HG03558 (cell line): ENCODE data around the gene PRR35.

ENCODE experiments used
- ATAC-seq: cut with Tn5 transposase; IDR thresholded peaks from one replicate; pipeline ENCODE4 v1.9.1; 2021; ENCODE audit warnings: moderate number of reproducible peaks; ENCODE audit not compliant: unreplicated experiment; ENCODE audit errors: extremely low read depth

PRR35 gene

DNA sequence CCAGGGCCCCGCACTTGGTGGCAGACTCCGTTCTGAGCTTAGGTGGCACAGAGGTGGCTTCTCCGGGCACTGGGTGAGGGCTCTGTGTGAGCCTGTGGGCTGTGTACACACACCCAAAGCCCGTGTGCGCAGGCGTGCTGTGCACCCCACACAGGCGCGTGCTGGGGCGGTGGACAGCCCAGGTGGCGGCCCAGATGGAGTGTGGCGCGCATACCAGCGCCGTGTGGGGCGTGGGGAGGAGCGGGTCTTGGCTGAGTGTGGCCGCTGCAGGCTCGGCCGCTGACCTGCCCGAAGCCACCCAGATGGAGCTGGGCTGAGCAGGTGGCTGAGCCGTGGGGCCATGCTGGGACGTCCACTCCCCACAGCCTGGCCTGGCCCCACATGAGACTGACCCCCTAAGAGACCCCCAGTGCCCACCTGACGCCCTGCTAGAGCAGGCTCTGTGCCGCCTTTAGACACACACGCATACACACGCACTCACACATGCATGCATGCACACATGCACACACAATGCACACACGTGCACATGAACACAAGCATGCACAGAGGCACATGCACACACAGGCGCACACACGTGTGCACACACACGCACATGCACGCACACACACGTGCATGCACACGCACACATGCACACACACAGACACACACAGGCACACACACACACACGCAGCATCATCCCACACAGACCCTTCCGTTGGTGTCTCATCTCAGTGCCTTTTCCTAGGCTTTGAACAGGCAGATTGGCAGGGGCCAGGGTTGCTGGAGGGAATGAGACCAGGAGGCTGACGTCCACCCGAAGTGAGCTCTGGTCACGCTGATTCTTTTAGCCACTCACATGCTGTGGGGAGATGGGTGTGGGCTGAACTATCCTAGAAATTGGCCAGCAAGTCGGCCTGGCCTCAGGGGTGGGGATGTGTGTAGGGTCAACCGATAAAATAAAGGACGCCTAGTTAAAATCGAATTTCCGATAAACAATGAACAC, 2.1 kb downstream of the PRR35 start:
- ATAC-seq: no peak

DNA sequence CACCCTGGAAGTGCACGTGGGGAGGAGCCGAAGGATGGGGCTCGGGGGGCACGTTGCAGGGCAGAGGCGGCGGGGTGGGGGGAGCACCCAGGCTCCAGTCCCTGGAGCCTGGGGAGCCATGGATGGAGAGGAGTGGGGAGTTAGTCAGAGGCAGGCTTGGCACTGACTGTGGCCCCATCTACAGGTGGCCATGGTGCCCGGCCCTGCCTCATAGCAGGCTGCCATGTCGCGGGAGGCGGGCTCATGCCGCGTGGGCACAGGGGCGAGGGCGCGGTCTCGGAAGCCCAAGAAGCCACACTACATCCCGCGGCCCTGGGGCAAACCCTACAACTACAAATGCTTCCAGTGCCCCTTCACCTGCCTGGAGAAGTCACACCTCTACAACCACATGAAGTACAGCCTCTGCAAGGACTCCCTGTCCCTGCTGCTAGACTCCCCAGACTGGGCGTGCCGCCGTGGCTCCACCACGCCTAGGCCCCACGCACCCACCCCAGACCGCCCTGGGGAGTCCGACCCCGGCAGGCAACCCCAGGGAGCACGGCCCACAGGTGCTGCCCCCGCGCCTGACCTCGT, 3.0 kb downstream of the PRR35 start:
- no peak for ATAC-seq

DNA sequence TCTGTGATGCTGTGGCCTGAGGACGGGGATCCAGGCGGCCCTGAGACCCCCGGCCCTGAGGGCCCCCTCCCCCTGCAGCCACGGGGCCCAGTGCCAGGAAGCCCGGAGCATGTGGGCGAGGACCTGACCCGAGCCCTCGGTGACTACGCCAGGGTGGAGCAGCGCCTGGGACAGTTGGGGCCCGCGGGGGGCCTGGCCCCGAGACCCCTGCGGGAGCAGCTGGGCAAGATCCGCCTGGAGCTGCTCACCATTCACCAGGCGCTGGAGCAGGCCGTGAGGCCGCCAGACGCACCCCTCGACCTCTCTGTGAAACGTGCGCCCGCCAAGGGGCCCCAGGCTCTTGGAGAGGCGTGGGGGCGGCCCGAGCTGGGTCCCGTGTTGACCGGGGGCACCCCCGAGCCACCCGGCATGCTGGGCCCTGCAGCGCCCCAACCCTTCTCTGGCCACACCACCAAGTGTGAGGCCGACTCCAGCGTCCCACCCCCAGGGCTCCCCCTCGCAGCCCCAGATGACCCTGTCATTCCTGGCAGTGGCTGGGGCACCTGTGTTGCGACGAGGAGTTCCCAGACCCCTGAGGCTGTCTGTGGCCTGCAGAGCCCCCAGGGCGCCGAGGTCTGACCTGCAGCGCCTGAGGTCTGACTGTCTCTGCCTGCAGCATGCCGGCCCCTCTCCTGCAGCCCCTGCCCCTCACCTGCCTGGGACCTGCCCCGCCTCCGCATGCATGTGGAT, 4.7 kb downstream of the PRR35 start:
- ATAC-seq: no peak

DNA sequence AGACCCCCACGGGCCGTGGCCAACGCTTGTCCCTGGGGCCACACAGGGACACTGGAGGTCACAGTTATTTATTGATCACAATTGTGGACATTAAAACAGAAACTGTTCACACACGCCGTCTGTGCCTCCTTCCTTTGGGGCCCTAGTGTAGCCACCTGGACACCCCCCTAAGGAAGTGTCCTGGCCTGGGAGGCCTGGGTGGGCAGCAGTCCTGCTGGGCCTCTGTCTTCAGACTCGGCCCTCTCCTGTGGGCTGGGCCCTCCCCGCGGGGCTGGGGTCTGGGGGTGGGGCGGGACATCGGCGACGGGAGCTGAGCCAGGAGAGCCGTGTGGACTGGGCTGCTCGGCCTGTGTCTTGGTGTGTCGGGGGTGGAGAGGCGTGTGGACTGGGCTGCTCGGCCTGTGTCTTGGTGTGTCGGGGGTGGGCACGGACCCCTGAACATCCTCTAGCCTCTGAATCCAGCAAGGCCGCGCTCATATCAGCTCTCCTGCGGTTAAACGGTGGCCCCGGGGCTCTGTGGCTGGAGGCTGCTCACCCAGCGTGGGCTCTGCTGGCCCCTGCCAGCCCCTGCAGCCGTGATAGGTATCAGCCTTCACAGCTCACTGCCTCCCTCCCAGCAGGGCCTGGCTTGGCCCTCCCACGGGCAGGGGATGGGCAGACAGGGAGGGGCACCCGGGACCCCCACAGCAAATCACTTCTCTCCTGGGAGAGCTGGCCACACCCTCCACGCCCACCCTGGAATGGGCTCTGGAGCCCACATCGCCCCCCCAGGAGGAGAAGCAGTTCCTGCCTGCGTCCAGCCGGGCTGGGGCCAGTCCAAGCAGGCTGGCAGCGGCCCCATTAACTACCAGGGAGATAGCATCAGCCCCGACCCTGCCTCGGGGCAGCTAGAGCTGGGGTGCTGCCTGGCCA, 5.5 kb downstream of the PRR35 start:
- ATAC-seq: no peak

DNA sequence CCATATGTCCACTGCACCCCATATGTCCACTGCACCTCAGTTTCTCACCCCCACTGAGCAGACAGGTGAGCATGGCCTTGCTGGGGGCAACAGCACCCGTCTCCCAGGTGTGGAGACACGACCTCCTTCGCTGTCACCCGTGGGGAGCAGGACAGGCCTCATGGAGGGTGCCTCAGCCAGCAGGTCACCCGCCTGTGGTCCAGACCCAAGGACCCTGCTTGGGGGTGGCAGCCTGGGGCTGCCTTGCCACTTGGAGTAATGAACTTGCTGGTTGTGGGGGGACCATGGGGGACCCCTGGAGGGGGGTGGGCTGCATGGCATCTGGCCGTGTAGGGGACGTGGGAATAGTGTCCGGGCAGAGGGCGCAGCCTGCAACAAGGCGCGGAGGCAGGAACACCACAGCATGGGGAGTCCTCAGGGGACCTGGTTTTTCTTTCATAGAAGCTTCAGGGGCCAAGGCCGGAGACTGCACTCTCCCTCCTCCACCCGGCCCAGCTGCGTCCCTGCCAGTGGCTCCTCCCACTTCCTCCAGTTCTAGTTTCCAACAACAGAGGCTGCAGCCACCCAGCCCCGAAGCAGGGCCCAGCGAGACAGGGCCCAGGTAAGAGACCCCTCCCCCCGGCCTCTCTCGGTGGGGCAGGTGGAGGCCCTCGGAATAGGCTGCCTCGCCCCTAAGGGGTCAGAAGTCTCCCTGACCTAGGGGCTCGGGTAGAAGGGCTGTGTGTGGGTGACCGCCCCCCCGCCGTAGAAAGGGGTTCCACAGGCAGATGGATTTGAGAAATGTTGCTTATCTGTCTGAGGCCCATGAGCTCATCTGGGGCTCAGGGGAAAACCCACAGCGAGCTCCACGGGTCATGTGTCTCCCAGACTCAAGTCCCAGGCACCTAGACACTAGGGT, 6.5 kb downstream of the PRR35 start, which contains the start of gene NHLRC4:
Gene NHLRC4 (plus strand): TSS at position 531 of the 898 bp plus-strand sequence. CDS start 1,043 bp downstream, outside the sequence.
- ATAC-seq: no peak

DNA sequence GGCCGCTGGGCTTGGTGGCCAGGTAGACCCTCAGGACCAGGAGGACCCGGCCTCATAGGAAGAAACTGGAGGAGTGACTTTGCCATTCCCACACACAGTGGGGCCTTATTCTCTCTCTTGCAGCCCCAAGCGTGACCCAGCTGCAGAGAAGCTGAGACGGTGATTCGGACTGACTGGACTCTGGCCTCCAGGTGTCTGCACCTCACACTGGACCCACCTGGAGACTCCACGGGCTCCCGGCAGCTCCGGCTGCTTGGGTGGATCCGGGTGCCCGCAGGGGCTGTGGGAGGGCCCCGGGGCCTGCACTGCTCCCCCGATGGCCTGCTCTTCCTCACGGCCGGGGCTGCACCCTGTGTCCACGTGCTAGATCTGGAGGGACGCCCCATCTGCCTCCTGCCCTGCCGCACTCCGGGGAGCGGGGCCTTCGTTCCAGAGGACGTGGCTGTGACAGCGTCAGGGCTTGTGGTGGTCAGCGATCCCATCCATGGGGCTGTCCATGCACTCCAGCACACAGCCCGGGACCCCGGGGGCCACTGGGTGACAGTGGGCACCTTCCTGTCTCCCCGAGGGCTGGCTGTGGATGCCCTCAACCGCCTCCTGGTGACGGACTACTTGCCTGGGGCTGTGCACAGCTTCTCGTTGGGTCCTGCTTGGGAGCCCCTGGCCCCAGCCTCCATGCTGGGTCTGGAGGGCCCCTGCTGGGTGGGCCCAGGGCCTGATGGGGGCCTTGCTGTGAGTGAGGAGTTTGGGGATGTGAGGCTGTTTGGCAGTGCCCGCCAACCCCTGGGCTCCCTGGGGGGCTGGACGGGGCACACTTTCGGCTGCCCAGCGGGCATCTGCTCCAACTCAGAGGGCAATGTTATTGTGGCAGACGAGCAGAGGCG, 7.4 kb downstream of the PRR35 start:
- ATAC-seq: no peak

DNA sequence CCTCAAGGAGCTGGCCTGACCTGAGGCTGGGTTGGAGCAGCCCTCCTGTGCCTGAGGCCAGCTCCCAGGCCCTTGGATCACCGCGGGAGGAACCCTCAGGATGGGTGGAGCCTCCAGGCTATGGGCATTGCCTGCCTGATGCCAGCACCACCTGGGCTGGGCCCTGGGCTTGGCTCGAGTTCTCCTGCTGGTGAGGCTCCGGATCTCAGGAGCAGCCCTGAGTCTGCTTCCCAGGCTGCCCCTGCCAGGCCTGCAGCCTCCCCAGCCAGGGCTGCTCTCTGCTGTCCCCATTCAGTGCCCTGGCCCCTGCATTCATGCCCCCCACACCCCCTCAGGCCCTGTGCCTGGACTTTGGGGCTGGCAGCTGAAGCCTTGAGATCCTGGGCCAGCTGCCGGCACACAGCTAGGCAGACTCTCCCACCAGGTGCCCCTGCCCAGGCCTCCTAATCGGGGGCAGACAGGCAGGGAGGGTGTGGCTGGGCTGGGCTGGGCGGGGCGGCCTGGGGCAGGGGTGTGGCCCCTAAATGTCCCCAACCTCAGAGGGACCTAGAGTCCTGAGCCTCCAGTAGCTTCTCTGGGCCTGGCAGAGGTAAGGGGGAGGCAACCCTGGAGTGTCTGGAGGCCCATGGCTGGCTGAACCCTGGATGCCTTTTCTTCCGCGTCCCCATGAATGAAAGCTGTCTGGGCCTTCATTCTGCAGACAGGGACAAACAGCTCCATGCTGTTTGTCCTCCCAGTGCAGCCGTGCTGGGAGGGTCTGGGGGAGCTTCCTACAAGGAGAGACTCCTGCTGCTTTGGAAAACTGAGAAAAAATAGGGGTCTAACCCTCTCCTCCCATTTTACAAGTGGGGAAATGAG, 8.4 kb downstream of the PRR35 start:
- ATAC-seq: no peak

DNA sequence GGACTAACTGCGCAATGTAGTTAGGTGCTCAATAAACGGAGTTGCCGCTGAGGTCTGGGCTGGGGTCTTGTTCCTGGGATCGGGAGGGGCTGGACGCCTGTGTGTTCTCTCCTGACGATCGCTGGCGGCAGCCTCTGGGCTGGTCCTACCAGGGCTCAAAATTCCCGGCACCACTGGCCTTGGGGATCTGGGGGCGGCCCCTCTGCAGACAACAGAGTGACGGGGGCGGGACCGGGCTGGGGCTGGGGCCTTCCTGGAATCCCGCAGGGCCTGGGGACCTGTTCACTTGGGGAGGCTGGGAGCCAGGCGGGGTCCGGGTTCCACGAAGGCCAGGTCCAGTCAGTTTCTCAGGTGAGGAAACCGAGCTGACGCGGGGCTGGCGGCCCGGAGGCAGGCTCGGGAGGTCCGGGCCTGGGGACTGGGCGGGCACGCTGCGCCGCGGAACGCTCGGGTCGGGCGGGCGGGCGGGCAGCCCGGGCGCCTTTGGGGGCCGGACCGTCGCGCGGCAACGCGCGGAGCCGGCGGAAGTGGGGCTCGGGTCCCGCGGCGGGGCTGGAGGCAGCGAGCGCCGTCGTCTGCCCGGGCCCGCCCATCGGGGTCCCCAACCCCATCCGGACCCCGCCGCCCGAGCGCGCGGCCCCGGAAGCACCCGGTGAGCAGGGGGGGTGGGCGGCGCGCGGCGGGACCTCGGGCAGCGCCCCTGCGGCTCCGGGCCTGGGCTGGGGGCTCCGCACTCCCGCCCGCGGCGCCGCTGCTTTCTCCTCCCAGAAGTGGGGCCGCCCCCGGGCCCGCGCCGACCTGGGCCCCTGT, 9.5 kb downstream of the PRR35 start, which contains the start of gene PIGQ:
Gene PIGQ (plus strand): TSS at position 524 of the 810 bp plus-strand sequence. CDS start 4,107 bp downstream, outside the sequence.
- no peak for ATAC-seq

DNA sequence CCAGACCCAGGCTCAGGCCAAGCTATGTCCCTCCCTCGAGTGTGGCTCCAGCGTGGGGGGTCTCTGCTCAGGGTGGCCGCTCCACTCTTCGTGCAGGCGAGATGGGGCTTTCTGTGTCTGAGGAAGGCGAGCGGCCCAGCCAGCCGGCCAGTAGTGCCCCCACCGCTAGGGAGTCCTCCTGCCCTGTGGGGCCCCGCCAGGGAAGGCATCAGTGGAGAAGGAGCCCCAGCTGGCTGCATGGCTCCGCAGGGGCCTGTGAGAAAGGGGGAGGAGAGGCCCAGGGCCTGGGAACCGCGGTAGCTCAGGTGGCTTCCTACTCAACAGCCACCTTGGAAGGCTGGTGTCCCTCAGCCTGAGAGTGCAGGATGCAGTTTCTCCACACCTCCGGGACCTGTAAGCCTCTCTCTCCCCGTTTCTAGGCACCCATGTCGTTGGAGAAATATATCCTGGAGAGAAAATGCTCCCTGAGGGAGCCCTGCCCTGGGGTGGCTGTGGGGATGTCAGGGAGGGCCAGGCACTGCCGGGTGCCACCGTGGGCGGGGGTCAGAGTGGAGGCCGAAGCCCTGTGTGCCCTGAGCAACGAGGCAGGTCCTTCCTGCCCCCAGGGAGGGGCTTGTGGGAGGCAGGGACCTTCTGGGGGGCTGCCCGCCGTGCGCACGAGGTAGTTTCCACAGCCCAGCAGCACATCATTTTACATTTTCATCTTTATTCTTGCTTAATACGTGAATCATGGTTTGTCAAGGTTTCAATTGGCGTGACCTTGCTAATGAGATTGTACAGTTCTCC, 12.9 kb downstream of the PRR35 start:
- ATAC-seq: no peak

DNA sequence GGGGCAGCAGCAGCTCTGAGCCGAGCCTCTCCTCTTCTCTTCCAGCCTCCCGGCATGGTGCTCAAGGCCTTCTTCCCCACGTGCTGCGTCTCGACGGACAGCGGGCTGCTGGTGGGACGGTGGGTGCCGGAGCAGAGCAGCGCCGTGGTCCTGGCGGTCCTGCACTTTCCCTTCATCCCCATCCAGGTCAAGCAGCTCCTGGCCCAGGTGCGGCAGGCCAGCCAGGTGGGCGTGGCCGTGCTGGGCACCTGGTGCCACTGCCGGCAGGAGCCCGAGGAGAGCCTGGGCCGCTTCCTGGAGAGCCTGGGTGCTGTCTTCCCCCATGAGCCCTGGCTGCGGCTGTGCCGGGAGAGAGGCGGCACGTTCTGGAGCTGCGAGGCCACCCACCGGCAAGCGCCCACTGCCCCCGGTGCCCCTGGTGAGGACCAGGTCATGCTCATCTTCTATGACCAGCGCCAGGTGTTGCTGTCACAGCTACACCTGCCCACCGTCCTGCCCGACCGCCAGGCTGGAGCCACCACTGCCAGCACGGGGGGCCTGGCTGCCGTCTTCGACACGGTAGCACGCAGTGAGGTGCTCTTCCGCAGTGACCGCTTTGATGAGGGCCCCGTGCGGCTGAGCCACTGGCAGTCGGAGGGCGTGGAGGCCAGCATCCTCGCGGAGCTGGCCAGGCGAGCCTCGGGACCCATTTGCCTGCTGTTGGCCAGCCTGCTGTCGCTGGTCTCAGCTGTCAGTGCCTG, 14.0 kb downstream of the PRR35 start:
- ATAC-seq: no peak

DNA sequence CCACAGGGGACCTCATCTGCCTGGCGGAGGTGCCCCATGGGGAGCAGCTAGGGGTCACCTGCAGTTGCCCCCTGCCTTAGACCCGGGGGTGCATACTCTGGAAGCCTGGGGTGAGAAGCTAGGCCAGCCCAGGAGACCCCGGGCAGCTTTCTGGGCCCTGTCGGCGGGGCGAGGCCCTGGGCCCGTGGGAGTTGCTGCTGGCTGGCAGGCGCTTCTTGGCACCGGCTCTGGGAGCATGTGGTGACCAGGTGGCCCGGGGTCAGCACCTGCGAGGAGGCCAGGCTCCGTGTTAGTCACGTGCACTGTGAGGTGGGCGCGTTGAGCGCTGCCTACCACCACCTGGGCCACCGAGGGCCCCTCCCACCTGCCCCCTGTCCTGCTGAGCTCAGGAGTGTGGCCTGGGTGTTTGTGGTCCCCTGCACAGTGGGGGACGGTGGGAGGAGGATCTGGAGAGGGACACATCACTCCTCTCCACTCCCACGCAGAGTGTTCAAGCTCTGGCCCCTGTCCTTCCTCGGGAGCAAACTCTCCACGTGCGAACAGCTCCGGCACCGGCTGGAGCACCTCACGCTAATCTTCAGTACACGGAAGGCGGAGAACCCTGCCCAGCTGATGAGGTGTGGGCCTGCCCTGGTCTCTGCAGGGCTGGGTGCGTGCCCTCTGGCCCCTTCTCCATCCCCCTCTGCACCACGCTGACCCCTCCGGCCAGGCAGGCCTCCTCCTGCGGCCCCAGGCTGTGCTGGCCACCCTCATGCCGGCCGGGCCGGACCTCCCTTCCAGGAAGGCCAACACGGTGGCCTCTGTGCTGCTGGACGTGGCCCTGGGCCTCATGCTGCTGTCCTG, 15.4 kb downstream of the PRR35 start:
- no peak for ATAC-seq

DNA sequence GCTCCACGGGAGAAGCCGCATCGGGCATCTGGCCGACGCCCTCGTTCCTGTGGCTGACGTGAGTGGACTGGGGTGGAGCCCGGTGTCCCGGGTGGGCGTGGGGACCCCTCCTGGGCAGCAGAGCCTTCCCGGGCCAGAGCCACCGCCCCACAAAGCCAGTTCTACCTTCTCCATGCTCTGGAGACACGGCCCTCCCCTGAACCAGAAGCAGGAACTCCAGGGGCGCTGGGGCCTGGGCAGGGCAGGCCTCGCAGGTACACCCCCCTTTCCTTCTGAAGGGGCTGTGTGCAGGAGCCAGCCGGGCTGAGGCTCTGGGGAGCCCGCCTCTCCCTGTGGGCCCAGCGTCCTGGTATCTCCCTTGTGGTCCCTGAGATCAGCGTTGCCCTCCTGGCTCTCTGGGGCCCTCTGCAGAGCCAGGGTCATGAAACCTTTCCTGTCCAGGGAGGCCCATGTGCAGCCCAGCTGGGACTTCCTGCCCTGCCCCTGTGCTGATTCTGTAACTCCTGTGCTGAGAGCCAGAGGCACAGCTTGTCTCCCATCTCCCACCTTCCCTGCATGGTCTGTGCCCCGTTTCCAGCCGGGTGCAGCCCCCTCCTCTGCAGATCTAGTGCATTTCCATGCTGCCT, 16.1 kb downstream of the PRR35 start:
- ATAC-seq: no peak

DNA sequence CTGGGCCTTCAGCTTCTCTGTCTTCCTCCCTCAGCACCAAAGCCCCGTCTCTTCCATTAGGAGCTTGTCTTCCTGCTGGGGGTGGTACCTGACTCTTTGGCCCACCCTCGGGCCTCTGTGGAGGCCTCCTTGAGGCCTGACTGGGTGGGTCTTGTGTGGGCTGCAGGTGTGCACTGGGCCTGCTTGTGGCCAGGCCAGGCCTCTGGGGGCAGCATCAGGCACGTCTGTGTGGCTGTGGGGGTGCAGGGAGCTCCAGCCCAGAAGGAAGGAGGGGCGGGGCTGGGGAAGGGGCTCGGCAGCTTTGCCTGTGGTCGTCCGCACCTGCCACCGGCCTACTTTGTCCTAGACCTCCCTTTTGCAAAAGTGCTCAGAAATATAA, 16.6 kb downstream of the PRR35 start:
- ATAC-seq: no peak
